Loucy (cell line): ENCODE results near the gene EPAS1.
A peak's percentile ranks its signal among the peaks of the same experiment; 100 is the strongest.

Source experiments
- H2AFZ ChIP-seq: fragments of 200-600 bp; sonication (generic); 2 replicates; pipeline ENCODE4 v1.6.0; 2016; ENCODE audit warnings: antibody characterized with exemption, mild to moderate bottlenecking, low read length, moderate library complexity
- H3F3A ChIP-seq: fragments of 200-600 bp; 2 replicates; pipeline ENCODE4 v1.6.0; 2016; ENCODE audit warnings: antibody characterized with exemption, low read depth, mild to moderate bottlenecking
- H3K27me3 ChIP-seq: fragments of 200-600 bp; sonication (generic); 2 replicates; pipeline ENCODE4 v1.6.1; 2014; ENCODE audit warnings: low read length, mild to moderate bottlenecking; ENCODE audit not compliant: insufficient read depth, poor library complexity, severe bottlenecking
- H3K36me3 ChIP-seq: fragments of 200-600 bp; sonication (generic); 2 replicates; pipeline ENCODE4 v1.6.1; 2016; ENCODE audit warnings: low read length; ENCODE audit not compliant: insufficient read depth
- H3K4me1 ChIP-seq: fragments of 200-600 bp; sonication (generic); 2 replicates; pipeline ENCODE4 v1.5.1; 2014; ENCODE audit warnings: low read length, mild to moderate bottlenecking; ENCODE audit not compliant: insufficient read depth, poor library complexity, severe bottlenecking
- H3K4me2 ChIP-seq: fragments of 200-600 bp; sonication (generic); 2 replicates; pipeline ENCODE4 v1.6.0; 2014; ENCODE audit warnings: antibody characterized with exemption, low read length, low read depth, mild to moderate bottlenecking; ENCODE audit not compliant: poor library complexity, severe bottlenecking
- H3K4me3 ChIP-seq: fragments of 200-600 bp; sonication (generic); 2 replicates; pipeline ENCODE4 v1.5.1; 2014; ENCODE audit warnings: low read length, mild to moderate bottlenecking, mixed read lengths; ENCODE audit not compliant: poor library complexity, severe bottlenecking
- H3K79me2 ChIP-seq: fragments of 200-600 bp; sonication (generic); 2 replicates; pipeline ENCODE4 v1.6.1; 2014; ENCODE audit warnings: low read length; ENCODE audit not compliant: insufficient read depth
- H3K9ac ChIP-seq: fragments of 200-600 bp; sonication (generic); 2 replicates; pipeline ENCODE4 v1.6.0; 2014; ENCODE audit warnings: mild to moderate bottlenecking, low read depth, low read length, moderate library complexity; ENCODE audit not compliant: poor library complexity, severe bottlenecking
- H3K9me2 ChIP-seq: fragments of 200-600 bp; sonication (generic); replicated peaks from 2 replicates; pipeline ENCODE4 v1.6.1; 2016; ENCODE audit warnings: low read depth, low read length, mixed read lengths
- H3K9me3 ChIP-seq: fragments of 200-600 bp; sonication (generic); 2 replicates; pipeline ENCODE4 v1.6.1; 2014; ENCODE audit warnings: mild to moderate bottlenecking, antibody characterized with exemption, low read length, low read depth; ENCODE audit not compliant: insufficient read depth
- H4K20me1 ChIP-seq: fragments of 200-600 bp; sonication (generic); 2 replicates; pipeline ENCODE4 v1.6.0; 2014; ENCODE audit warnings: antibody characterized with exemption, low read length, mild to moderate bottlenecking; ENCODE audit not compliant: insufficient read depth, poor library complexity, severe bottlenecking
- EZH2phosphoT487 ChIP-seq: fragments of 200-600 bp; IDR thresholded peaks from 2 replicates; pipeline ENCODE4 v1.6.1; 2018; ENCODE audit warnings: antibody characterized with exemption, mild to moderate bottlenecking, moderate library complexity, borderline replicate concordance
- TF ChIP-seq, protein P1 (sequence below): fragments of 200-600 bp; sonication (generic); conservative IDR thresholded peaks from 2 replicates; pipeline ENCODE4 v1.5.1; 2014; ENCODE audit warnings: mild to moderate bottlenecking, antibody characterized with exemption, low read length

EPAS1 gene

DNA sequence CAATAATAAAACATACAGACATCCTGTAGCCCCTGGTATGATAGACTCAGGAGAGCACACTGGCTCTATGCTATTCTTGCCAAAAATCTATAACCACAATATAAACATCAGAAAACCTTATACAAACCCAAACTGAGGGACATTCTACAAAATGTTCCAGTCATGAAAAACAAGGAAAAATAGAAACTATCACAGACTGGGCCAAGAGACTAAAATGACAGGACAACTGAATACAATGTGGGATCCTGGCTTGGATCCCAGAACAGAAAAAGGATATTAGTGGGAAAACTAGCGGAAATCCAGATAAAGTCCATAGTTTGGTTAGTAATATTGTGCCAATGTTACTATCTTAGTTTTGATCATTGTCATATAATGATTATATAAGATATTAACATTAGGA, 29.6 kb upstream of the EPAS1 start:
- TF ChIP-seq, protein P1, sequence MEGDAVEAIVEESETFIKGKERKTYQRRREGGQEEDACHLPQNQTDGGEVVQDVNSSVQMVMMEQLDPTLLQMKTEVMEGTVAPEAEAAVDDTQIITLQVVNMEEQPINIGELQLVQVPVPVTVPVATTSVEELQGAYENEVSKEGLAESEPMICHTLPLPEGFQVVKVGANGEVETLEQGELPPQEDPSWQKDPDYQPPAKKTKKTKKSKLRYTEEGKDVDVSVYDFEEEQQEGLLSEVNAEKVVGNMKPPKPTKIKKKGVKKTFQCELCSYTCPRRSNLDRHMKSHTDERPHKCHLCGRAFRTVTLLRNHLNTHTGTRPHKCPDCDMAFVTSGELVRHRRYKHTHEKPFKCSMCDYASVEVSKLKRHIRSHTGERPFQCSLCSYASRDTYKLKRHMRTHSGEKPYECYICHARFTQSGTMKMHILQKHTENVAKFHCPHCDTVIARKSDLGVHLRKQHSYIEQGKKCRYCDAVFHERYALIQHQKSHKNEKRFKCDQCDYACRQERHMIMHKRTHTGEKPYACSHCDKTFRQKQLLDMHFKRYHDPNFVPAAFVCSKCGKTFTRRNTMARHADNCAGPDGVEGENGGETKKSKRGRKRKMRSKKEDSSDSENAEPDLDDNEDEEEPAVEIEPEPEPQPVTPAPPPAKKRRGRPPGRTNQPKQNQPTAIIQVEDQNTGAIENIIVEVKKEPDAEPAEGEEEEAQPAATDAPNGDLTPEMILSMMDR: no peak
- TF ChIP-seq EZH2phosphoT487: no peak
- Histone ChIP-seq H4K20me1 (no peaks in the 10 kb centered on the region), H3F3A (no peaks in the 10 kb centered on the region), H3K79me2 (no peaks in the 10 kb centered on the region), H3K9me2 (no peaks in the 10 kb centered on the region), H3K27me3 (no peaks in the 10 kb centered on the region), H3K9ac (no peak overlapping the region), H3K4me3 (no peak overlapping the region), H3K9me3 (no peaks in the 10 kb centered on the region), H3K36me3 (no peaks in the 10 kb centered on the region), H3K4me1 (peaks cover 26% of the 10 kb centered on the region), H2AFZ (no peak overlapping the region), H3K4me2 (no peak overlapping the region)

GRCh38 chr2:46268196-46268595, 29.0 kb upstream of the EPAS1 start:
- Histone ChIP-seq H3K27me3 (no peaks in the 10 kb centered on the region), H3F3A (no peaks in the 10 kb centered on the region), H3K9me3 (no peaks in the 10 kb centered on the region), H3K4me2 (no peak overlapping the region), H3K9me2 (no peaks in the 10 kb centered on the region), H4K20me1 (no peaks in the 10 kb centered on the region), H3K4me1 (peaks cover 26% of the 10 kb centered on the region), H3K9ac (no peak overlapping the region), H3K36me3 (no peaks in the 10 kb centered on the region), H2AFZ (0 out of 2 replicates have a peak overlapping the region, but pooled peaks have one; percentile 22), H3K79me2 (no peaks in the 10 kb centered on the region), H3K4me3 (no peak overlapping the region)
- no peak for TF ChIP-seq EZH2phosphoT487
- TF ChIP-seq, protein P1: no peak

- no peak for TF ChIP-seq EZH2phosphoT487
- TF ChIP-seq, protein P1: no peak
- Histone ChIP-seq H4K20me1 (no peaks in the 10 kb centered on the region), H3K79me2 (no peaks in the 10 kb centered on the region), H3K9me2 (no peaks in the 10 kb centered on the region), H3F3A (no peaks in the 10 kb centered on the region), H3K4me3 (no peak overlapping the region), H3K9ac (no peak overlapping the region), H3K4me2 (no peak overlapping the region), H3K36me3 (no peaks in the 10 kb centered on the region), H3K27me3 (no peaks in the 10 kb centered on the region), H3K9me3 (no peaks in the 10 kb centered on the region), H3K4me1 (peaks cover 26% of the 10 kb centered on the region), H2AFZ (no peak overlapping the region)
Observed at GRCh38 chr2:46269001-46269400, 28.2 kb upstream of the EPAS1 start.
